Activated CD4-positive, alpha-beta T cell treated with anti-CD3 and anti-CD28 coated beads, Interleukin-2, Interleukin-6, amounts not matched to agents 100 ng/mL and 50 ng/mL, durations not matched to agents 16 hours and 8 hours (primary cell): ENCODE results near the gene PACSIN1.

Experiments used
- DNase-seq: peaks from one replicate; pipeline ENCODE4 v3.0.0-alpha.2; 2020

The PACSIN1 gene

GRCh38 chr6:34547701-34548644 lies 82.1 kb downstream of the PACSIN1 start:
- no peak for DNase-seq

GRCh38 chr6:34549026-34549803 lies 83.3 kb downstream of the PACSIN1 start:
- DNase-seq: no peak

DNA sequence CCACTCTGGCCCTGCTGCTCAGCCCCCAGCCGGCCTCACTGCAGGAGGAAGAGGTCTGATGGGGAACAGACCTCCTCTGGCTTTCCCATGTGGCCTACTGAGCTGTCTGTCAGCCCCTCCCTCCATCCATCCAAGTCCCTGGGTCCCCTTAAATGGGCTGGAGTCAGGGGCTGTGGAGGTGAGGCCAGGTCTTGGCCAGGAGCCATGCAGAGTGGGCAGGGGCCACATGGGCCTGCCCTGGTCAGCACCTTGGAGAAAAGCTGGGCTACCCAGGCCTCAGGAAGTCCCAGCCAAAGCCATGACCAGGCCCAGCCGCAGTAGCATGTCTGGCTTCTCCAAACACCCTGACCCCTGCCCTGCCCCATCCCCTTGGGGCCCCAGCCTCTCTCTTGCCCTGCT lies 83.9 kb downstream of the PACSIN1 start:
- DNase-seq: no peak

GRCh38 chr6:34551720-34552119 lies 85.8 kb downstream of the PACSIN1 start:
- DNase-seq: no peak

- DNase-seq: no peak
These were observed 86.7 kb downstream of the PACSIN1 start for GRCh38 chr6:34552620-34553019.

- DNase-seq: no peak
These were observed 87.3 kb downstream of the PACSIN1 start for GRCh38 chr6:34553146-34553545.

- no peak for DNase-seq
These were observed 87.9 kb downstream of the PACSIN1 start for GRCh38 chr6:34553750-34554149.

GRCh38 chr6:34554291-34555006 lies 88.6 kb downstream of the PACSIN1 start:
- no peak for DNase-seq

DNA sequence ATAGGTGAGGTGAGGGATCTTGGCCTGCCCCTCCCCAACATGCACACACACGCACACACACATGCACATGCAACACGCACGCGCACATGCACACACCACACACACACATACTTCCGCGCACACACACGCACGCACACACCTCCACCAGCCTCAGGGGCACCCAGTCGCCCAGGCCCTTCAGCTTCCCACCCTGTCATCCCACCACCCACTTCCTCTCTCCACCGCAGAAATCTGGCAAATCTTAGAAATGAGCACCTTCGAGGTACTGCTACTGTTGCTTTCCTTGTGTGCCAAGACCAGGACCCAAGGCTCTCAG lies 89.1 kb downstream of the PACSIN1 start:
- DNase-seq: no peak

DNA sequence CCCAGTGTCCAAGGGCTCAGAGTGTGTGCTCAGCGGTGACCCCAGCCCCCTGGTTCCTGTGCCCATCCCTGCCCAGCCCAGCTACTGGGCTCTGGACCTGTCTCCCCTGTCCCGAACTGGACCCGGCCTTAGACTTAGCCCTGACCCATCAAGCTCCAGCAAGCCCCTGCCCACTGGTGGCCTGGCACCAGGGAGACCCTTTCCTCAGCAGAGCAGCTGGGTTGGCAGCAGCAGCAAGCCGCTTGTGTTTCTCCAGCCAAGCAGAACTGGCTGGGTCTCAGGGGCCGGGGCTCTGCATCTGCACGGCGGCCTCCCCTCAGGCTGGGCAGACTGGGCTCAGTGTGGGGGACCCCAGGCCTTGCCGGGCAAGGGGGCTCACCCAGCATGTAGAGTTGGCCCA lies 89.5 kb downstream of the PACSIN1 start:
- no peak for DNase-seq

DNA sequence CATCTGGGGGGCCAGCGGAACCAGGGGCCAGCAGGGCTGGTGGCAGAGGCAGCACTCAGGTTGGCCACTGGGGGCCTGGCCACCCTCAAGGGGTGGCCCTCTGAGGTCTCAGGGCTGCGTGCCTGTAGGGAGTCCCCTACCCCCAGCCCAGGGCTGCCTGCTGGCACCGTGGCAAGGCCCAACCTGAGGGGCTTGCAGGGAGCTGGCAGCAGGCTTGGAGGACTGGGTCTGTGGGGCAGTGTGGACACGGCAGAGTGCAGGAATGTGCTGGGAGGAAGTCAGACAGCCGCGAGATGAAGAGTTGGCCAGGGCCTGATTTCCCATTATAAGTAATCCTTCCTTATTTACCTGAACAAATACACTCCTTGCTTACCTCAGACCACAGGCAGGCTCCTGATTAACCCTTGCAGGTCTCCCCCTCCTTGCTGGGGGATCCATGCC lies 90.2 kb downstream of the PACSIN1 start, which contains the start of gene SPDEF:
Gene SPDEF, minus strand, starts transcription at position 299 of the 441 bp plus-strand sequence. CDS start 11,874 bp downstream, outside the sequence.
- DNase-seq: no peak

DNA sequence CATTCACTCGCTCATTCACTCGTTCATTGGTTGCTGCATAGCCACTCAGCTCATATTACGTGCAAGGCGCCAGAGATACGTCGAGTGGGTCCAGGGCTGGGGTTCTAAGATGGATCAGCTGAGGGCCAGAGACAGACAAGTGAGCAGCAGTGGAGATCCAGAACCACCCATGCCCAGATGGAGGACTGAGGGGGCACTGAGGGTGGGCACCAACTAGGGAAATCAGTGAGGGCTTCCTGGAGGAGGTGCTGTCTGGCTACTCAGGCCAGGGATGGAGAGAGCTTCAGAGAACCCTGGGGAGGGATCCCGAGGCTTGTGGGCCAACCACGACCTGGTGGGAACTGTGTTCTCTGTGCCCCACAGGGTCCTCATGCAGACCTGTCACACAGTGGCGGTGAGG lies 90.6 kb downstream of the PACSIN1 start:
- DNase-seq: no peak

GRCh38 chr6:34557228-34557627 lies 91.4 kb downstream of the PACSIN1 start:
- no peak for DNase-seq

- no peak for DNase-seq
These were observed 92.4 kb downstream of the PACSIN1 start for GRCh38 chr6:34558172-34558714.

GRCh38 chr6:34559651-34560365 lies 93.9 kb downstream of the PACSIN1 start:
- DNase-seq: no peak

GRCh38 chr6:34560366-34561226 lies 94.7 kb downstream of the PACSIN1 start:
- DNase-seq: no peak

DNA sequence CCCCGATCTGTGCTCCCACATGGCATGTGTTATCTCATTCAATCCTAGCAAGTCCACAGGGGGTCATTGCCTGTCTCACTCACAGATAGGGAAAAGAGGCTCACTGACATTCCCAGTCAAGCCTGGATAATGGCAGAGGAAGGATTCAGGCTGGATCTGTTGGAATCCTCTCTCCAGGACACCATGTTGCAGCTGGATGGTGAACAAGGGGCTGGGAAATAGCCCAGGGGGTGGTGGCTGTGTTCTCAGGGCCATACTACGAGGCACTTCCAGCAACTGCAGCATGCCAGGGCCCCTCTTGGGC lies 95.3 kb downstream of the PACSIN1 start:
- DNase-seq: no peak

DNA sequence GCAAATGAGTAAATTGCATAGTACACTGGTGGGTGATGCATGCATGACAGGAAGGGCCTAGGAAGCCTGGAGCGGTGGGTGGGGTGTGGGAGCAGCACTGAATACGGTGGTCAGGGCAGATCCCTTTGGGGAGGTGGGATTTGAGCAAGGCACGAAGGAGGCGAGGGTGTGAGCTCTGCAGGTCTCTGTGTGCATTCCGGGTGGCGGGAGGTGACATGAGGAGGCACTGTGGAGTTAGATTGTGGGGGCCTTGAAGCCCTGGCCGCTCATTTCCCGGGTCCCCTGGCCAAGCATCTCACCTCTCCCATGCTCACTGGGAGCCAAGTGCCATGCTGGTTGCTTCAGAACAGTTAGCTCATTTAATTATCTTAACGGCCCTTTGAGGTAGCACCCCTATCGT lies 96.5 kb downstream of the PACSIN1 start:
- no peak for DNase-seq

GRCh38 chr6:34562861-34563512 lies 97.1 kb downstream of the PACSIN1 start:
- DNase-seq: no peak

DNA sequence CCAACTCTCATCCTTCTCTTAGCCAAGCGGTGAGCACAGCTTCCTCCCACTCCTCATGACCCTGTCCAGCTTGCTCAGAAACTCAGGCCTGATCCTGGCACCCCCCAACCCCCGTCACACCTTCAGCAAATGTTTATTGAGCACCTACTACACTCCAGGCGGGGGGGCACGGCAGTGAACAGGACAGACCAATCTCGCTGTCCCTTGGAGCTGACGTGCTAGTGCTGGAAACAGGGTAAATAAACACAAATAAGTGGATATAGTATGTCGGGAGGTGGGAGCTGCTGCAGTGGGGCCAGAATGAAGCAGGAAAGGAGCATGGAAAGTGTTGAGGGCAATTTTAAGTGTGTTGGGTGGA lies 97.6 kb downstream of the PACSIN1 start:
- DNase-seq: no peak

GRCh38 chr6:34564181-34564580 lies 98.3 kb downstream of the PACSIN1 start:
- no peak for DNase-seq
